ENCODE measurements around the gene SGK2.

SGK2 gene

DNA sequence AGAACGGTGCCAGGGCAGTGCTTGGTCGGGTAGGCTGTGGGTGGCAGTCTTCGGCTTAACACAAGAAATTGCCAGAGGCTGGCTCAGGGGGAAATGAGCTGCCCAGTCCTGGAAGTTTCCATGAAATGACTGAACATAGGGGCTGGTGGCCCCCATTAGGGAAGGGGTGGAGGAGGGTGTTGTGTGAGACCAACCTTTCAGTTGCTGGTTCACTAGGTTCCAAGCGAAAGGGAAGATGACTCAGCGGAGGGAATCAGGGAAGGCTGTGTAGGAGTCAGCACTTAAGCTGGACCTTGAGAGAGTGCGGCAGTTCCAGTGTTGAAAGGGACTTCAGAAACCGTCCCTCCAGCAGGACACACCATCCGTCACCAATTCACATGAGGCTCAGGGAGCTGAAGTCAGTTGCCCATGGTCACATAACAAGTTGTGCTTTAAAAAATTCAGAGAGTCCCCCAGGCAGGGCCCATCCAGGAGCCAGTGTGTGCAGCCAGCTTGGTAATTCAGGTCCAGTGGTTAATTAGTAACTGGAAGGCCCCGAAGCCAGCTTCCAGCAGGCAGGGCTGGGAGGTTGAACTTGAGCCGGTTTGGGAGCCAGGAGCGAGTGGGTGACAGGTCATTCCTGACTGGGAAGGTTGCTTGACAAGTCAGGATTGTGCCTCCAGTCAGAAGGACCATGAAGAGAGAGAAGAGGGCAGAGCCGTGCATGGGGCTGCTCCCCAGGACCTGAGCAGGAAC is at the start of gene SGK2:
Gene SGK2 (plus strand): TSS at position 616 of the 735 bp plus-strand sequence. CDS start 7,469 bp downstream, outside the sequence.
- no peak for DNase-seq (ENCODE audit: low spot score)

- DNase-seq (ENCODE audit: low spot score), result no peak
Measured at GRCh38 chr20:43511879-43512278, 46.9 kb upstream of the SGK2 start.

GRCh38 chr20:43513372-43513930 is 45.4 kb upstream of the SGK2 start:
- DNase-seq (ENCODE audit: low spot score), result no peak

GRCh38 chr20:43513931-43514647 is 44.7 kb upstream of the SGK2 start:
- peak; percentile 96 for DNase-seq (ENCODE audit: low spot score)

GRCh38 chr20:43514648-43514999 is 44.2 kb upstream of the SGK2 start:
- DNase-seq (ENCODE audit: low spot score), result no peak

GRCh38 chr20:43515628-43516027 is 43.2 kb upstream of the SGK2 start:
- DNase-seq (ENCODE audit: low spot score), result no peak

- no peak for DNase-seq (ENCODE audit: low spot score)
Measured at GRCh38 chr20:43516251-43516824, 42.5 kb upstream of the SGK2 start.

DNA sequence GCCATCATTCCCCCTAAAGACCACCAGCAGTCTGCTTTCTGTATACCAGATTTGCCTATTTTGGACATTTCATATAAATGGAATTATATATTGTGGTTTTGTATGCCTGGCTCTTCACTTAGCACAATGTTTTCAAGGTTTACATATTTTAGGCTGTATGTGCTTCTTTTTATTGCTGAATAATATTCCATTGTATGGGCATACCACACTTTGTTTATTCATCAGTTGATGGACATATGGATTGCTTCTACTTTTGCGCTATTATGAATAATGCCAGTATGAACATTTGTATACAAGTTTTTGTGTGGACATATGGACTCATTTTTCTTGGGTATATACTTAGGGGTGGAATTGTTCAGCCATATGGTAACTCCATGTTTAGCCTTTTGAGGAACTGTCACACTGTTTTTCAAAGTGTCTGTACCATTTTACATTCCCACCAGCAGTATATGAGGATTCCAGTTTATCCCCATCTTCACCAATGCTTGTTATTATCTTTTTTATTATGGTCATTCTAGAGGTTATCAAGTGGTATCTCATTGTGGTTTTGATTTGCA is 38.7 kb upstream of the SGK2 start:
- DNase-seq (ENCODE audit: low spot score), result no peak

DNA sequence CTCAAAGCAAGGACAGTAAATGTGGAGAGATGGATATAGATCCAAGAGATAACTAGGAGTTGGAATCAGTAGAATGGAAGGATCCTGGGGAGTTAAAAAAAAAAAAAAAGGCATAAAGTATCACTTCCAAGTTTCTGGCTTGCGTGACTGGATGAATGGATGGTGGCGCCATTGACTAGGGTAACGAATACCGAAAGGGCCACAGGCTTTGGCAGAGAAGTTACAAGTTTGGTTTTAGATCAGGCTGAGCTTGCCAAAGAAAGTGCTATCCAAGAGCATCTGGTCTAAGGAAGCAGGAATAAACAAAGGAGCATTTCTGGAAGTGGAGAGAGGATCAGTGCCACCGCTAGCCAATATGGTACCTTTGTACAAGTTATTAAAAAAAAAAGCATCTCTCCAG is 33.8 kb upstream of the SGK2 start:
- no peak for DNase-seq (ENCODE audit: low spot score)

DNA sequence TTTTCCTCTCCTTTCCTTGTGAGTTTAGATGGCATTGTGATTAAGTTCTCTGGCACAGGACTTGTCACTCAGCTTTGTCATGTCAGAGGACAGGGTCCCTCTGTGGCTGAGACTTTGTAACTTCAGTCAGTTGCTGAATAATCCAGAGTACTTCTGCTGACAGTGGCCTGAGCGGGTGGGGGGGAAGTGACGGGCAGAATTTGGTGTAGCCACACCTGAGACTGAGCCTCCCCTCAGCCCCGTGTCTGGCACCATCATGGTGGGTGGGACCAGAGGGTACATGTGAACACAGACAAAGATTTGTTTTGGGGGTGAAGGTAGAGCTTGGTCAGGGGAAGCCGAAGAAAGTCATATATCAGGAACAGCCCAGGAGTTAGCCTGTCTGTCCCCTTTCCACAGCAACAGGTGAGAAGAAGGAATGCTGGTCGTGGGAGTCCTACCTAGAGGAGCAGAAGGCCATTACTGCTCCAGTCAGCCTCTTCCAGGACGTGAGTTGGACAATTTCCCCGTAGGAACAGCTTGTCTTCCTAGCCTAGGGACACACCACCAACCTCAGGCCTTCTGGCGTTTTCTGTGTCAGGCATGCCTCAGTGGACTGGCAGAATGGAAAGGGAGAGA is 30.5 kb upstream of the SGK2 start:
- no peak for DNase-seq (ENCODE audit: low spot score)

DNA sequence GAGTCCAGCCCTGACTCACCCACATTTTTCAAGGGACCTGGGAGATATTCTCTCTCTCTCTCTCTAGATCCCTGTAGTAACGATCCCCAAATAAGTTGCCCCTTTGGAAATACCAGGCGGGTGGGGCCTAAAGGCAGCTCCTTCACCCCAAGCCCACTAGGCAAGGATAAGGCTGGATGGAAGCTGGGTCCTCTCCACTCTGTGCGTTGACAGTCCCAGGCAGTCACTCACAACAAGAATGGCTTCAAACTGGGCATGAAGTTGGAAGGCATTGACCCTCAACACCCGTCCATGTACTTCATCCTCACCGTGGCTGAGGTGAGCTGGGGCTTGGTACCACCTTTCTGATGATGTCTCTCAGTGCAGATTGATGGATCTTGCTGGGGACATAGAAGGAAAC is 29.8 kb upstream of the SGK2 start:
- DNase-seq (ENCODE audit: low spot score), result no peak

- DNase-seq (ENCODE audit: low spot score), result no peak
Measured at GRCh38 chr20:43529457-43530153, 29.2 kb upstream of the SGK2 start.

DNA sequence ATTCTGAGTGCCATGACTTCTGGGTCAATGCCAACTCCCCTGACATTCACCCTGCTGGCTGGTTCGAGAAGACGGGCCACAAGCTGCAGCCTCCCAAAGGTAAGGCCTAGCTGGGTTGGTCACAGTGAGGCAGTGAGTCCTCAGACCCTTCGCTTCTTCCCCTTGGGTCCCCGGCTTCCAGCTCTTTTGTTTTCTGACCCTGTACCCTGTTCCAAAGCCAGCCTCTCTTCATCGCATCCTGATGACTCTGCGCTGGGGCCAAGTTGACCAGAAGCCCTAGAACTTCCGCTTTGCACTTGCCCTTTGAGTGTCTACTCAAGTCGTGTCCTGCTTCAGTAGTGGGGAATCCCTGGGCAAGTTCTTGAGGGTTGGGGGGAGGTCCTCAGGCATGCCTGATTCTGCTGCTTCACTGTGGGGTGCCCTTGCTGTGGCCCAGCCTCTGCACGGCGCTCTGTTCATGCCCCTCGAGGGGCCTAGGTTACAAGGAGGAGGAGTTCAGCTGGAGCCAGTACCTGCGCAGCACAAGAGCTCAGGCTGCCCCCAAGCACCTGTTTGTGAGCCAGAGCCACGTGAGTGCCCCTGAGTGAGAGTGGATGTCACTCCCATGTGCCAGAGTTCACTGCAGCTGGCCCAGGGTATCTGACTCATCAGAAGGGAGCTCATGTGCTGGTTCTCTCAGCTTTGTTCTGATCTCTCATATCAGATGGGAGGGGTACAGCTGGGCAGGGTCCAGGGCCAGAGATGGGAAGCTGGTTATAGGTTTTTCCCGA is 28.3 kb upstream of the SGK2 start:
- no peak for DNase-seq (ENCODE audit: low spot score)

DNA sequence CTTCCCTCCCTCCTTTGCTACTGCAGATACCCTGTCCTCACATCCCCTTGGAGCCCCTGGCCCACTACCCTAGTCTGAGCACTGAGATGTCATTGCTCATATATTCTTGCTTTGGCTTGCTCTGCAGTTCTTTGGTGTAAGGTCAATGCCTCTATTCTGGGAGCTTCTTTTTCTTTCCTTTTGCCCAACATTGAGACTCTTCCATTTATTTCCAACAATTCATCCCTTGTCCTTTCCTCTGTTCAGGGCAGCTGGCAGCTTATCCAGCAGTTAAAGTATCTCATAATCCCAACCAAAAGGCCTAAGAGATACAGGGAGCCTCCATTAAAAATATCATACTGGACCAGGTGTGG is 27.8 kb upstream of the SGK2 start:
- no peak for DNase-seq (ENCODE audit: low spot score)

DNA sequence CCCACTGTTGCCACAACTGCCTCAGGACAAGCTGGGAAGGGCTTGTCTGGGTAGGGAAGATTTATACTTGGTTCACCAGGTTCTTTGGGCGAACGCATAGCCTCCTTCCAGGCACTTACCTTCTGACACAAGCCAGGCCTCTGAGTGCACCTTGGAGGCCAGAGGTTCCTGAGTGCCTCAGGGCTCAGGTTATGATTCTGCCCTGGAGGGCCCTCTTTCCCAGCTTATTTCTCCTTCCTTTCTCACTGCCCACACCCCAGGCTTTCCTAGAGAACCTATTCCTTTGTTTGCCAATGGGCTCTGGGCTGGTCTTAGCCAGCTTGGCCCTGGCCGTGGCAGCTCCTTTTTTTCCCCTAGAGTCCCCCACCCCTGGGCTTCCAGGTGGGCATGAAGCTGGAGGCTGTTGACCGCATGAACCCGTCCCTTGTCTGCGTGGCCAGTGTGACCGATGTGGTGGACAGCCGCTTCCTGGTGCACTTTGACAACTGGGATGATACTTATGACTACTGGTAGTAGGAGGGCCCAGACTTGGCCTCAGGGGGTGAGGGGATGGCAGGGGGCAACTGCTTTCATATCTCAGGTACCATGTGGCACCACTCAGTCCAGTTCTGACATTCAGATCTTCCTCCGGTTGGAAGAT is 26.3 kb upstream of the SGK2 start:
- no peak for DNase-seq (ENCODE audit: low spot score)

DNA sequence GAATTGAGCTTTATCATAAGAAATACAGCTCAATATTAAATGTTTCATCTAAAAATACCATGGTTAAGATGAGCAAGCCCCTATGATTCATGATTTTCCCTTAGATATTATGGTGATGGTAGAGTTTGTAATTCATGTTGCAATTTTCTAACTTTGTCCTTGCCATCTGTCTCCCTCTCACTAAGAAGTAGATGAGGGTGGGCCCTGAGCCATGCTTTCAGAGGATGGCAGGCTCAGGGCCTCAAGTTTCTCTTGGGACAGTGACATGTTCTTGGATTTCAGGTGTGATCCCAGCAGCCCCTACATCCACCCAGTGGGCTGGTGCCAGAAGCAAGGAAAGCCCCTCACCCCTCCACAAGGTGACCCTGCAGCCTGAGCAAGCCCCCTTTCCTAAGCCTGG is 25.8 kb upstream of the SGK2 start:
- no peak for DNase-seq (ENCODE audit: low spot score)

DNA sequence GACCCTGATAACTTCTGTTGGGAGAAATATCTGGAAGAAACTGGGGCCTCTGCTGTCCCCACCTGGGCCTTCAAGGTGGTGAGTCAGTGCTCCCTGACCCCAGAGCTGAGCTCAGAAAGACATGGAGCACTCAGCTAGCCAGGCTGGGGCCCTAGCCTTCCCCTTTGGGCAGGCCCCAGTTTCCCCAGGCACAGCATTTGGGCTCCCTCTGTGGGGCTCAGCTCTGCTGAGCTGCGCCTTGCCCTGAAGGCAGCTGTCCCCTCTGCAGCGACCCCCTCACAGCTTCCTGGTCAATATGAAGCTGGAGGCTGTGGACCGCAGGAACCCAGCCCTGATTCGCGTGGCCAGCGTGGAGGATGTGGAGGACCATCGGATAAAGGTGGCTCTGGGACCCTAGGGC is 24.8 kb upstream of the SGK2 start:
- DNase-seq (ENCODE audit: low spot score), result no peak

DNA sequence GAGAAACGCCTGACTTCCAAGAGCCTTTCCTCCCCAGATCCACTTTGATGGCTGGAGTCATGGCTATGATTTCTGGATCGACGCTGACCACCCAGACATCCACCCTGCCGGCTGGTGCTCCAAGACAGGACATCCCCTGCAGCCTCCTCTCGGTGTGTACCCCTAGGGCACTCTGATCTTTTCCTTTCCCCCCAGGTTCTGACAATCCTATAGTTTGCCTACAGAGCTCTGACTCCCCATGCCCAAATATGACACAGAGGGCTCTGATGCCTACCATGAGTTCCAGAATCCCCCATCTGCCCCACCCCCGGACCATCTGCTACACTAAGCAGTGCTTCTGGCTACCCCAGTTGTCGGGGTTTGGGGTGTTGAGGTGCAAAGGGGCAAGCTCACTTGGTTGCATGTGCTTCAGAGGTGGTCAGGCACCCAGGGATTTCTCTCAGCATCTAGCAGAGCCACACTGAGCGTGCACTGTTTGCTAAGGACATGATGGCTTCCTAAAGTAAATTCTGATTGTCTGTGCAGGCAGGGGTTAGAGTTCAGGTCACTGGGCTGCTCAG is 24.0 kb upstream of the SGK2 start:
- DNase-seq (ENCODE audit: low spot score), result no peak

GRCh38 chr20:43535370-43536004 is 23.3 kb upstream of the SGK2 start:
- no peak for DNase-seq (ENCODE audit: low spot score)

Data from ecto neural progenitor cell (in vitro differentiated cells).